Measurements from ENCODE around the gene NR5A2.

NR5A2 gene

DNA sequence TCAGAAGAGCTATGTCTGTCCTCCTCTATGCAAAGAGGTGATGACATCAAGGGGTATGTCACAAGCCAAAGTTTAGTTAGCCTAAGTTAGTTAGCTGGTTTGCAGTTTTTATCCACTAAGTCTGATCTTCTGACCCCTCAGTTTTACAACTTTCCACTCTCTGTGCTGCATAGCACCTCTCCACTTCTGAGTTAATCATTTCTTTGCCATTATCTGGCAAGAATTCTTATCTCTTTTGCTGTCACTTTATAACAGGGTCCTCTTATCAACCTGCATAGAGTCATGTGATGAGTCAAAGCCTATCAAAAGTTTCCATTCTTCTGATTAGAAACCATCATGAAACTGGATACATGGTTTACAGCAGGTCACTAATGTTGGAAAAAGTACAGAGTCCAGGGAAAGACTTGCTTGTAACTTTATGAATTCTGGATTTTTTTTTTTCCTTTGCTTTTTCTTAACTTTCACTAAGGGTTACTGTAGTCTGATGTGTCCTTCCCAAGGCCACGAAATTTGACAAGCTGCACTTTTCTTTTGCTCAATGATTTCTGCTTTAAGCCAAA, at the start of gene NR5A2:
Gene NR5A2, plus strand, starts transcription at position 447 of the 560 bp plus-strand sequence. CDS start 138 bp downstream, outside the sequence.
- Histone ChIP-seq H3K4me3 (ENCODE audit: low read depth, low read length) (no peak within 1 kb of the TSS), H3K4me2 (ENCODE audit: low read length) (no peak within 1 kb of the TSS), H3K36me3 (ENCODE audit: control insufficient read depth, insufficient read depth, low read length) (no peaks in the 10 kb centered on the region), H2AFZ (no peak within 1 kb of the TSS), H3K4me1 (no peaks in the 10 kb centered on the region), H3K9me3 (ENCODE audit: control insufficient read depth, low read length) (no peaks in the 10 kb centered on the region), H3K27ac (no peak within 1 kb of the TSS), H3K79me2 (no peaks in the 10 kb centered on the region), H3K27me3 (ENCODE audit: control insufficient read depth, insufficient read depth, low read length) (peaks cover 3% of the 10 kb centered on the region), H3K9ac (no peak within 1 kb of the TSS)
- TF ChIP-seq, protein P1, sequence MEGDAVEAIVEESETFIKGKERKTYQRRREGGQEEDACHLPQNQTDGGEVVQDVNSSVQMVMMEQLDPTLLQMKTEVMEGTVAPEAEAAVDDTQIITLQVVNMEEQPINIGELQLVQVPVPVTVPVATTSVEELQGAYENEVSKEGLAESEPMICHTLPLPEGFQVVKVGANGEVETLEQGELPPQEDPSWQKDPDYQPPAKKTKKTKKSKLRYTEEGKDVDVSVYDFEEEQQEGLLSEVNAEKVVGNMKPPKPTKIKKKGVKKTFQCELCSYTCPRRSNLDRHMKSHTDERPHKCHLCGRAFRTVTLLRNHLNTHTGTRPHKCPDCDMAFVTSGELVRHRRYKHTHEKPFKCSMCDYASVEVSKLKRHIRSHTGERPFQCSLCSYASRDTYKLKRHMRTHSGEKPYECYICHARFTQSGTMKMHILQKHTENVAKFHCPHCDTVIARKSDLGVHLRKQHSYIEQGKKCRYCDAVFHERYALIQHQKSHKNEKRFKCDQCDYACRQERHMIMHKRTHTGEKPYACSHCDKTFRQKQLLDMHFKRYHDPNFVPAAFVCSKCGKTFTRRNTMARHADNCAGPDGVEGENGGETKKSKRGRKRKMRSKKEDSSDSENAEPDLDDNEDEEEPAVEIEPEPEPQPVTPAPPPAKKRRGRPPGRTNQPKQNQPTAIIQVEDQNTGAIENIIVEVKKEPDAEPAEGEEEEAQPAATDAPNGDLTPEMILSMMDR (IDR thresholded peaks at IDR 0.05) = no peak

DNA sequence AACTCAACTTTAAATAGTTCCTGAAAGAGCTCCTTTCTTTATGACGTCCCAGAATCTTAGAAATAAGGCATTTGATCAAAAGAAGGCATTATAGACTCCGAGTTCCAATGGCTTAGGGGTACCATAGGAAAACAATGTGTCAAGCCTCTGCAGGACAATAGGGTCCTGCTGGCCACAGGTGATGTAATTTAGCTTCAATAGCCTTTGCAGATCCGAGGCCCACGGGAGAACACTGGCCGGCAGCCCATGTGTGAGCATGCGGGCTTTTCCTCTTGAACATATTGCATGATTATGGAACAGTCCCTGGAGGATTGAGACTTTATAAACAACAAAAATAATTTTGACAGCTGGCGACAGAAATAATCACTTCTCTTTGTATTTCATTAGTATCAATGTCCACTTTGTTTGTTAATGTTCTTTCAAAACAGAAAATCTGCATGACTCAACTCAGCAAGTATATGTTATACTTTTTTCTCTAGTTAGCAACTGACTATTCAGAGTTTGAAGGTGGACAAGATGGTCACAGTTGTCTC, 49.0 kb upstream of the NR5A2 start:
- H2AFZ ChIP-seq = no peak overlapping the region
- no peak overlapping the region for H3K4me2 ChIP-seq (ENCODE audit: low read length)
- H3K9me3 ChIP-seq (ENCODE audit: control insufficient read depth, low read length) = no peaks in the 10 kb centered on the region
- H3K4me3 ChIP-seq (ENCODE audit: low read depth, low read length) = no peak overlapping the region
- H3K27ac ChIP-seq = no peak overlapping the region
- TF ChIP-seq, protein P1 (IDR thresholded peaks at IDR 0.05) = no peak
- H3K27me3 ChIP-seq (ENCODE audit: control insufficient read depth, insufficient read depth, low read length) = no peaks in the 10 kb centered on the region
- no peak overlapping the region for H3K9ac ChIP-seq
- H3K36me3 ChIP-seq (ENCODE audit: control insufficient read depth, insufficient read depth, low read length) = no peaks in the 10 kb centered on the region
- H3K4me1 ChIP-seq = no peaks in the 10 kb centered on the region
- no peaks in the 10 kb centered on the region for H3K79me2 ChIP-seq

DNA sequence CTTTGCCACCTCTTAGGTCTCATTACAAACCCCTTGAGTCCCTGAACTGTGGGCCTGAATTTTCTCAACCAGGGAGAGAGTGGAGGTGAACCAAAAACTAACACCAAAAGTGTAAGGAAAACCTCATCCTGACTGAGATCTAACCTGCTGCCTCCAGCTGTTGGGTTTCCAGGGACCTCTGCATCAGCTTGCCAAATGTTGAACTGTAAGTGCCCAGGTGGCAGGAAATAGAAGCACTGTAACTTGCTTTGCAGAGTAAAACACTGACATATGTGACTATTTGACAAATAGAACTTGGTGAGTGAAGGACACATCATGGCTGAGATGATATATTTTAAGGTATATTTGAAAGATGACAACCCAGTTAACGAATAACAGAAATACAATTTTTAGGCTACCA, 48.4 kb upstream of the NR5A2 start:
- H3K27ac ChIP-seq = no peak overlapping the region
- no peaks in the 10 kb centered on the region for H3K79me2 ChIP-seq
- no peaks in the 10 kb centered on the region for H3K4me1 ChIP-seq
- TF ChIP-seq, protein P1 (IDR thresholded peaks at IDR 0.05) = no peak
- no peak overlapping the region for H3K4me3 ChIP-seq (ENCODE audit: low read depth, low read length)
- H3K27me3 ChIP-seq (ENCODE audit: control insufficient read depth, insufficient read depth, low read length) = no peaks in the 10 kb centered on the region
- no peak overlapping the region for H2AFZ ChIP-seq
- no peaks in the 10 kb centered on the region for H3K36me3 ChIP-seq (ENCODE audit: control insufficient read depth, insufficient read depth, low read length)
- no peak overlapping the region for H3K9ac ChIP-seq
- no peaks in the 10 kb centered on the region for H3K9me3 ChIP-seq (ENCODE audit: control insufficient read depth, low read length)
- H3K4me2 ChIP-seq (ENCODE audit: low read length) = no peak overlapping the region

DNA sequence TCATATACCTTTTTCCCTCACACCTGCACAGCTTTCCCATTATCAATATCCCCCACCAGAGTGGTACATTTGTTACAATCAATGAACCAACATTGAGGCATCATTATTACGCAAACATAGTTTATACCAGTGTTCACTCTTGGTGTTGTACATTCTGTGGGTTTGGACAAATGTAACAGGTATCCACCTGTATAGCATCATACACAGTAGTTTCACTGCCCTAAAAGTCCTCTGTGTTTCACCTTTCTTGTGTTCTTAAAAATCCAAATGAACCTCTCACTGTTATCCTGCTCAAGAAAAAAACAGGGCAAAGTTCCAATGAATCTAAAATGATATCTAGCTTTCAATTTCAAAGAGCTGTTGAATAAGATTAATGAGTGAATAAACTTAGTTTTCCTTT, 45.9 kb upstream of the NR5A2 start:
- Histone ChIP-seq H3K9ac (no peak overlapping the region), H3K4me2 (ENCODE audit: low read length) (no peak overlapping the region), H3K27me3 (ENCODE audit: control insufficient read depth, insufficient read depth, low read length) (no peaks in the 10 kb centered on the region), H3K79me2 (no peaks in the 10 kb centered on the region), H2AFZ (no peak overlapping the region), H3K4me1 (no peaks in the 10 kb centered on the region), H3K36me3 (ENCODE audit: control insufficient read depth, insufficient read depth, low read length) (no peaks in the 10 kb centered on the region), H3K9me3 (ENCODE audit: control insufficient read depth, low read length) (no peaks in the 10 kb centered on the region), H3K4me3 (ENCODE audit: low read depth, low read length) (no peak overlapping the region), H3K27ac (no peak overlapping the region)
- TF ChIP-seq, protein P1 (IDR thresholded peaks at IDR 0.05) = no peak

DNA sequence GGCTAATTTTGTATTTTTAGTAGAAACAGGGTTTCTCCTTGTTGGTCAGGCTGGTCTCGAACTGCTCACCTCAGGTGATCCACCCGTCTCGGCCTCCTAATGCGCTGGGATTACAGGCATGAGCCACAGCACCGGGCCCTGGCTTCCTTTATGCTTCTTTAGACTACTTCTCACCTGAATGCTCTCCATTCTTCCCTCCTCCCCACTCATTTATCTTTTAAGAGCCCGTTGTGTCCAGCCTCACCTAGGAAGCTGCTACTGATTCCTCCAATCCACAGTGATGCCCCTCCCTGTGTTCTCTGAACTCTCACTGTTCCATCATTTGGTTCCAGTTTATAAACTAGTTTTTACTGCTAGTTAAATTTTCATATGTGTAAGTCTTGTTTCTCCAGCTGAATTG, 44.9 kb upstream of the NR5A2 start:
- H3K9ac ChIP-seq = no peak overlapping the region
- H2AFZ ChIP-seq = no peak overlapping the region
- no peak overlapping the region for H3K4me2 ChIP-seq (ENCODE audit: low read length)
- H3K79me2 ChIP-seq = no peaks in the 10 kb centered on the region
- no peak overlapping the region for H3K27ac ChIP-seq
- H3K4me3 ChIP-seq (ENCODE audit: low read depth, low read length) = no peak overlapping the region
- H3K36me3 ChIP-seq (ENCODE audit: control insufficient read depth, insufficient read depth, low read length) = no peaks in the 10 kb centered on the region
- H3K4me1 ChIP-seq = no peaks in the 10 kb centered on the region
- TF ChIP-seq, protein P1 (IDR thresholded peaks at IDR 0.05) = no peak
- H3K27me3 ChIP-seq (ENCODE audit: control insufficient read depth, insufficient read depth, low read length) = no peaks in the 10 kb centered on the region
- H3K9me3 ChIP-seq (ENCODE audit: control insufficient read depth, low read length) = no peaks in the 10 kb centered on the region

Data from parathyroid adenoma (tissue), 2 donors.